ENCODE data around the gene TNFRSF18.
"Not testable (repeated sequence)": the region's sequence is repeated elsewhere in the genome, so short reads cannot be mapped to it uniquely, and the experiment has no call there.

Gene TNFRSF18, protein sequence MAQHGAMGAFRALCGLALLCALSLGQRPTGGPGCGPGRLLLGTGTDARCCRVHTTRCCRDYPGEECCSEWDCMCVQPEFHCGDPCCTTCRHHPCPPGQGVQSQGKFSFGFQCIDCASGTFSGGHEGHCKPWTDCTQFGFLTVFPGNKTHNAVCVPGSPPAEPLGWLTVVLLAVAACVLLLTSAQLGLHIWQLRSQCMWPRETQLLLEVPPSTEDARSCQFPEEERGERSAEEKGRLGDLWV

GRCh38 chr1:1206376-1206965 lies at the start of gene TNFRSF18:
Gene TNFRSF18 (minus strand): TSS chr1:1206592. CDS start chr1:1206571, 21 bp downstream.
- peak in 1 of 2 experiments; percentile 25 for DNase-seq

- no peak for DNase-seq
These were observed 49.2 kb upstream of the TNFRSF18 start for GRCh38 chr1:1255611-1256010.

GRCh38 chr1:1255078-1255477 lies 48.7 kb upstream of the TNFRSF18 start:
- no peak for DNase-seq

GRCh38 chr1:1254667-1254998 lies 48.2 kb upstream of the TNFRSF18 start:
- DNase-seq = no peak

DNA sequence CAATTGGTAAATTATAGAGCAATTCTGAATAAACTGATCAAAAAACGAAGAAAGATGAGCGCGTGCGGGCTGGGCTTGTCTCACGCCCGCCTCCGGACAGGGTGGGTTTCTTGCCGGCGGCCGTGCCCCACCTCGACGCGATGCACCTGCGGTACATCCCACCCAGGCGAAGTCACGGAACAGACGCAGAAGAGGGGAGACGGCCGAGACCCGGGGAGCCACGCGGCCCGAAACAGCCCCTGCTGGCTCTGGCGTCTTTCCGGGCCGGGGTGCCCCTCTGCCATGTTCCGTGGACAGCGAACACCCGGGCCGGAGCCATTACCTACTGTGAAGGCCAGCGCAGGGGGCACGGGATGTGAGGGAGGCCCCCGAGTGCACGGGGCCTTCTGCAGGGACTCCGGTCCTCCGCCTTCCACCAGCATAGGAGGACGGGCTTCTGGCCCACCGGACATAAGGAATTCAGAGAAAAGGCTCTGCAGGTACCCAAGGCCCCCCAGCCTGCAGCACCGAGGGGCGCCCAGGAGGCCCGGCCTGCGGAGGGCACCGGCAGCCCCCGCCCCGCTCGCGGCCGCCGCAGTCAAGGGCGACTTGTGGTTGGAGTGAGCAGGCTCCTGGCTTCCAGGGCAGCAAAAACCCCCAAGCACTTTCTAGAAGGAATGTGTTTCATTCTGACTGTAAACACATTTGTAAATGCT lies 47.7 kb upstream of the TNFRSF18 start:
- DNase-seq = no peak

DNA sequence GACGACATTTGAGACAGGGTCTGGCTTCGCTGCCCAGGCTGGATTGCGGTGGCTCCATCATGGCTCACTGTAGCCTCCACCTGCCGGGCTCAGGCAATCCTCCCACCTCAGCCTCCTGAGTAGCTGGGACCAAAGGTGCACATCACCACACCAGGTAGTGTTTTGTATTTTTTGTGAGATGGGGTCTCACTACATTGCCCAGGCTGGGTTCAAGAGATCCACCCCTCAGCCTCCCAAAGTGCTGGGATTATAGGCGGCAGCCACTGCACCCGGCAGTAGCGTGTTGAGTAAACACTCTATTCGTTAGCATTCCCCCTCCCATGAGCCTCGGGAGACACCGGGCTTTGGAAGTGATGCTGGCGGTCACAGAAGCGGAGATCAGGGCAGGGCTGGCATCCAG lies 46.9 kb upstream of the TNFRSF18 start:
- DNase-seq = no peak

DNA sequence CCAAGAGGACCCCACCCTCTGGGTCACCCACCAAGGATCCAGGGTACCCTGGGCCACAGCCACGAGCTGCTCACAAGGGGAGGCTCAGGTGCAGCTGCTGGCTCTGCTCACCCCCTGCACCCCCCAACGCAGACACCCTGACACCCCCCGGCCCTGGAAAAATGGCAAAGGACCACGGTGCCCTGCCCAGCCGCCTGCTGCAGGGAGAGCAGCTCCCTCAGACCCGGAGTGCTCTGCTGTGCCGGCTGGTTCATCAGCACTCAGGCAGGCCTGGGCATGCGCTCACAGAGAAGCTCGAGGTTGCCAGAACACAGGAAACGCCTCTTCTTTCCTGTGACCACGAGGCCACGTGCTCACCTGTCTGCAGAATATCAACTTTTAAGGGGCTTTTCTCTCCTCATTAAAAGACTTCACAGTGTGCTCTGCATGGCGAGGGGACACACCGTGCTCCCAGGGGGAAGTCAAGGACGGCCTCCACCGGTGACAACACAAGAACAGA lies 44.4 kb upstream of the TNFRSF18 start:
- DNase-seq = peak in 1 of 2 experiments; percentile 43

DNA sequence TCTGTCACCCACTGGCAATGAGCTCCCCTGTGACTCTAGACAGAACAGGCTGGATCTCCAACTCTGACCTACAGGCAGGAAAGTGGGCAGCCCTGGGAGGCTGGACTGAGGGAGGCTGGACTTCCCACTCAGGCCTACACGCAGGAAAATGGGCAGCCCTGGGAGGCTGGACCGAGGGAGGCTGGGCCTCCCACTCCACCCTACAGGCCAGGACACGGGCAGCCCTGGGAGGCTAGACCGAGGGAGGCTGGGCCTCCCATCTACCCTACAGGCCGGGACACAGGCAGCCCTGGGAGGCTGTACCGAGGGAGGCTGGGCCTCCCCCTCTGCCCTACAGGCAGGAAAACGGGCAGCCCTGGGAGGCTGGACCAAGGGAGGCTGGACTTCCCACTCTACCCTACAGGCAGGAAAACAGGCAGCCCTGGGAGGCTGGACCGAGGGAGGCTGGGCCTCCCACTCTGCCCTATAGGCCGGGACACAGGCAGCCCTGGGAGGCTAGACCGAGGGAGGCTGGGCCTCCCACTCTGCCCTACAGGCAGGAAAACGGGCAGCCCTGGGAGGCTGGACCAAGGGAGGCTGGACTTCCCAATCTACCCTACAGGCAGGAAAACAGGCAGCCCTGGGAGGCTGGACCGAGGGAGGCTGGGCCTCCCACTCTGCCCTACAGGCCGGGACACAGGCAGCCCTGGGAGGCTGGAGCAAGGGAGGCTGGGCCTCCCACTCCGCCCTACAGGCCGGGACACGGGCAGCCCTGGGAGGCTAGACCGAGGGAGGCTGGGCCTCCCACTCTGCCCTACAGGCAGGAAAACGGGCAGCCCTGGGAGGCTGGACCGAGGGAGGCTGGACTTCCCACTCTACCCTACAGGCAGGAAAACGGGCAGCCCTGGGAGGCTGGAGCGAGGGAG lies 41.9 kb upstream of the TNFRSF18 start:
- not testable (repeated sequence) for DNase-seq

- DNase-seq = no peak
These were observed 41.0 kb upstream of the TNFRSF18 start for GRCh38 chr1:1247341-1247913.

DNA sequence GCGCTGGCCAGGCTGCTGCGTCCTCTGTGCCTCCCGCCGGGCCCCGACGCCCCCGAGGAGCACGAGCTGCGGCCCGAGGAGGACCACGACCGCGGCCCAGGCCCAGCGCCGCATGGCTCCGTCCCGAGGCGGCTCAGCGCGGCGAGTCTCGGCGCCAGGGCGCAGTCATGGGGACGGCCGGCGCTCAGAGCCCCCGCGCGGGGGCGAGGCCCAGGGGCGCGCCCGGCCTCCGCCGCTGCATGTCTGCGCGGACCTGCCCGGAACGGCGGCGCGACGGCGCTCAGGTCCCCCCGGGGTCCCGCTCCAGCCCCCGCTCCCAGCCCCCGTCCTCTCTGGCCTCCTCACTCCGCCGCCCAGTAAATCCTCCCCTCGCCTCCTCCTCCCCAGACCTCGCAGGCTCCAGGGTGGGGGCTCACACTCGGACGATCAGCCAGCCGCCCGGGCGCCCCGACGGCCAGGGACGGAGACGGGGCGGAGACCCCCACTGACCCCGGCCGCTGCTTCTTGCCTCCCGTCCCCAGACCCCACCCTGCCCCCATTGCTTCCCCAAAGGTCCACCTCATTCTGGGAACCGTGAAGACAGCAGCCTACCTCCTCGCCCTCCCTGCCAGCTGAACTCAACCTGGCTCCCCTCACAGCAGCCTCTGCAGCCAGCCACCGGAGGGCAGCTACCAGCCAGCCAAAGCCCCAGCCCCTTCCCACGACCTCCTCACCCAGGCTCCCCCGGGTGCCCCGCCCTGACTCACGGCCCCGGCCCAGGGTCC lies 40.4 kb upstream of the TNFRSF18 start, which contains the start of gene C1QTNF12:
C1QTNF12 (minus strand) TSS at position 146 of the 764 bp plus-strand sequence; CDS start at position 114, 32 bp downstream.
- DNase-seq = no peak

GRCh38 chr1:1245817-1246576 lies 39.6 kb upstream of the TNFRSF18 start:
- DNase-seq = no peak

DNA sequence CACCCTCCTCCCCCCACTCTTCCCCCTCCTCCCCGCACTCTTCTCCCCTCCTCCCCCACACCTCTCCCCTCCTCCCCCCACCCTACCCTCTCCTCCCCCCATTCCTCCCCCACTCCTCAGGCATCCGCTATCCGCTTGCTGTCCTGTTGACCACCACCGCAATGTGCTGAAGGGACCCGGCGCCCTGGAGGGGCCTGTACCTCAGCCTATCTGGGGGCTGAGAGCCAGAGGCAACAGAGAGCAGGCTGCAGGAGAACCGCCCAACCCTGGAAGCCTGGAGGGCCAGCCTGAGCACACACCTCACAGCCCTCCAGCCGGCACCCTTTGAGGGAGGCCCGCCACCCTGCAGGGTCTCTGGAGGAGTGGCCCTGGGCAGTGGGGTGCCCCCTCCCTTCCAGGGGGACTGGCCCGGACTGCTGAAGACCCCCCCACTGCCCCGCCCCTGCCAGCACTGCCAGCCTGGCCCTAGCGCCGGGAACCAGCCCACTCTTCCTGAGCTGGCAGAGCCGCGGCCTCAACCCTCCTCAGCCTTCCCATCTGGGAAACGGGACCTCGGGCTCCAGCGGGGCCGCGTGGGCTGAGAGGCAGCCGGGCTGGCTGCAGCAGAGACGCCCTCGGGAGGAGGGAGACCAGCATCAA lies 38.9 kb upstream of the TNFRSF18 start:
- no peak for DNase-seq

GRCh38 chr1:1244192-1244811 lies 37.9 kb upstream of the TNFRSF18 start:
- DNase-seq = no peak

- DNase-seq = no peak
These were observed 37.4 kb upstream of the TNFRSF18 start for GRCh38 chr1:1243807-1244191.

GRCh38 chr1:1243266-1243660 lies 36.9 kb upstream of the TNFRSF18 start:
- no peak for DNase-seq

- DNase-seq = no peak
These were observed 36.3 kb upstream of the TNFRSF18 start for GRCh38 chr1:1242461-1243265.

DNA sequence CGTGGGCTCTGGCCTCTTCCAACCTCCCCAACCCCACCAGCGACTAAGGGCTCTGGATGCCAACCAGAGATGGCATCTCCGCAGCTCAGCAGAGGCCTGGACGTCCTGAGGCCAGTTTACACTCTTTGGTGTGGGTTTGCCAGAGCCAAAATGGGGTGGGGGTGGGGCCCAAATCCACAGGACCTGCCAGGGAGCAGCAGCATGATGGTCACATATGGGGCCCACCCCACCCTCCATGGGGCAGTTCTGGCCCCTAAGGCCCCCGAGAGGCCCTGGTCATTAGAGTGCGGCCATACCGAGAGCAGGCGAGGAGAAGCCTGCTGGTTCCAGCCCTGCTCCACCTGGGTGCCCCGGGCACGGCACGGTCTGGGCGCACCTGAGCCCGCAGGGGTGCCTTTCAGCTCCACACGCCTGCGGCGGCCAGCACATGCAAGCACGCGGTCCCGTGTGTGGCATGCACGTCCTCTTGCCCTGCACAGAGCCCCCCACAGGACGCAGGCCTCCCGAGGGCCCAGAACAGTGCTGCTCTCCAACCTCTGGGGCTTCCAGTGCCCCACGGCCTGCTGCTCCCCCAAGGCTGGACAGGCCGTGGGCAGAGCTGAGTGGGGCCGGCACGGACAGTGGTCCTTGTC lies 35.3 kb upstream of the TNFRSF18 start:
- no peak for DNase-seq

GRCh38 chr1:1240822-1241587 lies 34.6 kb upstream of the TNFRSF18 start:
- no peak for DNase-seq

All from NCI-H187 (cell line).